Breast epithelium (tissue), 4 donors: Measurements from ENCODE around the gene CRB2. TPM values are rescaled to one million over a fixed set of nuclear protein-coding genes. Genes with fewer than 3 reads are reported as not detected.

Experiments used
- DNase-seq, 2 donors: peaks; one replicate each; pipeline ENCODE4 v3.0.0-alpha.2; 2019; ENCODE audit warnings: low spot score in 2 of 2
- H3K27ac ChIP-seq, 2 donors: fragments of 200-600 bp; sonication (generic) in 1 of 2; one replicate each; pipeline ENCODE4 v1.5.1; 2016 to 2019; ENCODE audit warnings: mild to moderate bottlenecking in 1 of 2
- H3K27me3 ChIP-seq, 2 donors: fragments of 200-600 bp; sonication (generic) in 1 of 2; one replicate each; pipeline versions ENCODE4 v1.5.1 to v1.6.0; 2017 to 2019; ENCODE audit warnings: control low read depth in 1 of 2, mild to moderate bottlenecking in 1 of 2
- H3K36me3 ChIP-seq: fragments of 200-600 bp; one replicate; pipeline ENCODE4 v1.5.1; 2019
- H3K4me1 ChIP-seq, 2 donors: fragments of 200-600 bp; sonication (generic); one replicate each; pipeline ENCODE4 v1.5.1; 2016 to 2019; ENCODE audit warnings: control low read depth in 1 of 2
- H3K4me3 ChIP-seq, 3 donors: fragments of 200-600 bp; sonication (generic); 1 replicate in 2 of 3; 2 replicates in 1 of 3; pipeline ENCODE4 v1.5.1; 2016 to 2019; ENCODE audit warnings: mild to moderate bottlenecking in 3 of 3, moderate library complexity in 2 of 3
- H3K9me3 ChIP-seq, 2 donors: fragments of 200-600 bp; sonication (generic) in 1 of 2; one replicate each; pipeline ENCODE4 v1.5.1; 2016 to 2019; ENCODE audit warnings: control low read depth in 1 of 2
- CTCF ChIP-seq, 3 donors: fragments of 450-650 bp; IDR thresholded peaks; one replicate each; pipeline ENCODE4 v1.5.1; 2016 to 2017; ENCODE audit warnings: antibody characterized with exemption in 3 of 3, mild to moderate bottlenecking in 3 of 3, moderate library complexity in 3 of 3
- POLR2A ChIP-seq: fragments of 450-650 bp; IDR thresholded peaks from one replicate; pipeline ENCODE4 v1.6.1; 2016; ENCODE audit warnings: antibody characterized with exemption, mild to moderate bottlenecking, moderate library complexity
- POLR2AphosphoS5 ChIP-seq, 3 donors: sonication (generic); formaldehyde crosslinking; IDR thresholded peaks; one replicate each; pipeline ENCODE4 v1.6.1; 2017; ENCODE audit warnings: antibody characterized with exemption in 3 of 3
- intact Hi-C: fragments of 100-400 bp; cut with DNase I; formaldehyde crosslinking; loops from one replicate; pipeline ENCODE4 v1.15.1; 2023; ENCODE audit warnings: low total_unique reads
- total RNA-seq, 3 donors: library from RNA; depleted of rRNA; stranded (reverse); fragments of >200 nt; gene quantifications; one replicate each; pipeline ENCODE4 v1.1.0, GENCODE V29; 2016

CRB2 gene
- total RNA-seq, 3 donors from 2014 or later, result under 0.01 to 2.3 TPM; not detected in 1

- intact Hi-C loops, result loop anchor here (5.0 kb wide), 1 partner anchor 673 kb away; no protein-coding TSS in a partner anchor
- no peak for TF ChIP-seq CTCF (IDR thresholded peaks at IDR 0.05)
- TF ChIP-seq POLR2A, result no peak
- no peak for TF ChIP-seq POLR2AphosphoS5 (IDR thresholded peaks at IDR 0.05)
- Histone ChIP-seq H3K36me3 (no peaks in the 10 kb centered on the region), H3K27ac (no peak overlapping the region), H3K9me3 (no peaks in the 10 kb centered on the region), H3K4me3 (no peak overlapping the region), H3K4me1 (no peaks in the 10 kb centered on the region), H3K27me3 (peaks cover 4 to 49% of the 10 kb centered on the region in 2 donors)
- DNase-seq, result no peak
Observed at GRCh38 chr9:123370526-123371227, 14.7 kb downstream of the CRB2 start.

- no peaks in the 10 kb centered on the region for H3K4me1 ChIP-seq
- H3K36me3 ChIP-seq, result no peaks in the 10 kb centered on the region
- no peak overlapping the region for H3K27ac ChIP-seq
- no peaks in the 10 kb centered on the region for H3K9me3 ChIP-seq
- H3K4me3 ChIP-seq, result no peak overlapping the region
- intact Hi-C loops, result loop anchor here (5.0 kb wide), 1 partner anchor 674 kb away; no protein-coding TSS in a partner anchor
- TF ChIP-seq CTCF (IDR thresholded peaks at IDR 0.05), result no peak
- TF ChIP-seq POLR2AphosphoS5 (IDR thresholded peaks at IDR 0.05), result no peak
- no peak for TF ChIP-seq POLR2A
- H3K27me3 ChIP-seq, result peaks cover 4 to 49% of the 10 kb centered on the region in 2 donors
- DNase-seq, result no peak
Observed at GRCh38 chr9:123371228-123371584, 15.2 kb downstream of the CRB2 start.

GRCh38 chr9:123371805-123372590, 16.0 kb downstream of the CRB2 start:
- H3K27me3 ChIP-seq, result peaks cover 4 to 49% of the 10 kb centered on the region in 2 donors
- TF ChIP-seq CTCF (IDR thresholded peaks at IDR 0.05) (no peak), POLR2AphosphoS5 (IDR thresholded peaks at IDR 0.05) (no peak), POLR2A (no peak)
- no peak overlapping the region for H3K27ac ChIP-seq
- H3K9me3 ChIP-seq, result no peaks in the 10 kb centered on the region
- H3K4me1 ChIP-seq, result no peaks in the 10 kb centered on the region
- no peak for DNase-seq
- no peak overlapping the region for H3K4me3 ChIP-seq
- no peaks in the 10 kb centered on the region for H3K36me3 ChIP-seq
- intact Hi-C loops, result loop anchor here (5.0 kb wide), 1 partner anchor 675 kb away; no protein-coding TSS in a partner anchor

GRCh38 chr9:123372766-123373446, 16.9 kb downstream of the CRB2 start:
- intact Hi-C loops, result loop anchor here (5.0 kb wide), 1 partner anchor 676 kb away; no protein-coding TSS in a partner anchor
- no peaks in the 10 kb centered on the region for H3K4me1 ChIP-seq
- DNase-seq, result no peak
- no peak overlapping the region for H3K4me3 ChIP-seq
- H3K9me3 ChIP-seq, result no peaks in the 10 kb centered on the region
- H3K27ac ChIP-seq, result no peak overlapping the region
- H3K27me3 ChIP-seq, result peaks cover 4 to 49% of the 10 kb centered on the region in 2 donors
- H3K36me3 ChIP-seq, result no peaks in the 10 kb centered on the region
- TF ChIP-seq CTCF (IDR thresholded peaks at IDR 0.05), result no peak
- no peak for TF ChIP-seq POLR2A
- no peak for TF ChIP-seq POLR2AphosphoS5 (IDR thresholded peaks at IDR 0.05)
